Lower leg skin (tissue), 4 donors: Measurements from ENCODE around the gene TTC7B. TPM values are rescaled to one million over a fixed set of nuclear protein-coding genes. Genes with fewer than 3 reads are reported as not detected.

Experiments used
- DNase-seq, 2 donors: peaks; one replicate each; pipeline ENCODE4 v3.0.0-alpha.2; 2019; ENCODE audit warnings: low spot score in 2 of 2
- H3K4me3 ChIP-seq: fragments of 200-600 bp; sonication (generic); 2 replicates; pipeline ENCODE4 v1.5.1; 2017; ENCODE audit warnings: mild to moderate bottlenecking, low read depth; ENCODE audit not compliant: poor library complexity, severe bottlenecking
- POLR2A ChIP-seq, 2 donors: fragments of 450-650 bp; IDR thresholded peaks; one replicate each; pipeline ENCODE4 v1.6.1; 2016 to 2017; ENCODE audit warnings: antibody characterized with exemption in 2 of 2, mild to moderate bottlenecking in 1 of 2, moderate library complexity in 1 of 2
- WGBS, 2 donors: methylation state at CpG; one replicate each; pipeline ENCODE4 v1.1.5; 2018; 5-methylcytosine and 5-hydroxymethylcytosine counted together
- intact Hi-C: fragments of 100-400 bp; cut with DNase I; formaldehyde crosslinking; loops from one replicate; pipeline ENCODE4 v1.15.0; 2023; ENCODE audit warnings: low total_unique reads
- total RNA-seq, 4 donors: library from RNA; depleted of rRNA; stranded (reverse); fragments of >200 nt; gene quantifications; one replicate each; pipeline ENCODE4 v1.1.0, GENCODE V29; 2016
- TF ChIP-seq, protein P1 (sequence below), 3 donors: fragments of 450-650 bp; IDR thresholded peaks; one replicate each; pipeline ENCODE4 v1.5.1; 2016; ENCODE audit warnings: antibody characterized with exemption in 3 of 3, mild to moderate bottlenecking in 3 of 3, moderate library complexity in 2 of 3

The TTC7B gene
- total RNA-seq, 4 donors from 2014 or later = 10.3 to 28.7 (median 20.2) TPM

GRCh38 chr14:90660865-90661570 is 155.2 kb downstream of the TTC7B start:
- TF ChIP-seq, protein P1, sequence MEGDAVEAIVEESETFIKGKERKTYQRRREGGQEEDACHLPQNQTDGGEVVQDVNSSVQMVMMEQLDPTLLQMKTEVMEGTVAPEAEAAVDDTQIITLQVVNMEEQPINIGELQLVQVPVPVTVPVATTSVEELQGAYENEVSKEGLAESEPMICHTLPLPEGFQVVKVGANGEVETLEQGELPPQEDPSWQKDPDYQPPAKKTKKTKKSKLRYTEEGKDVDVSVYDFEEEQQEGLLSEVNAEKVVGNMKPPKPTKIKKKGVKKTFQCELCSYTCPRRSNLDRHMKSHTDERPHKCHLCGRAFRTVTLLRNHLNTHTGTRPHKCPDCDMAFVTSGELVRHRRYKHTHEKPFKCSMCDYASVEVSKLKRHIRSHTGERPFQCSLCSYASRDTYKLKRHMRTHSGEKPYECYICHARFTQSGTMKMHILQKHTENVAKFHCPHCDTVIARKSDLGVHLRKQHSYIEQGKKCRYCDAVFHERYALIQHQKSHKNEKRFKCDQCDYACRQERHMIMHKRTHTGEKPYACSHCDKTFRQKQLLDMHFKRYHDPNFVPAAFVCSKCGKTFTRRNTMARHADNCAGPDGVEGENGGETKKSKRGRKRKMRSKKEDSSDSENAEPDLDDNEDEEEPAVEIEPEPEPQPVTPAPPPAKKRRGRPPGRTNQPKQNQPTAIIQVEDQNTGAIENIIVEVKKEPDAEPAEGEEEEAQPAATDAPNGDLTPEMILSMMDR (IDR thresholded peaks at IDR 0.05) = no peak
- WGBS, 2 donors = 86% methylated on average over 17 of the region's 17 CpGs
- DNase-seq = no peak
- intact Hi-C loops = no loop called here
- no peak overlapping the region for H3K4me3 ChIP-seq

GRCh38 chr14:90659156-90659555 is 157.1 kb downstream of the TTC7B start:
- 67 to 73% methylated on average over 2 of the region's 2 CpGs for WGBS, 2 donors
- DNase-seq = no peak
- intact Hi-C loops = no loop called here
- H3K4me3 ChIP-seq = no peak overlapping the region
- TF ChIP-seq, protein P1 (IDR thresholded peaks at IDR 0.05) = no peak
- no peak for TF ChIP-seq POLR2A (IDR thresholded peaks at IDR 0.05)

GRCh38 chr14:90658541-90658967 is 157.7 kb downstream of the TTC7B start:
- TF ChIP-seq, protein P1 (IDR thresholded peaks at IDR 0.05) = no peak
- no peak for TF ChIP-seq POLR2A (IDR thresholded peaks at IDR 0.05)
- no peak overlapping the region for H3K4me3 ChIP-seq
- intact Hi-C loops = no loop called here
- no peak for DNase-seq
- 60 to 81% methylated on average over 8 of the region's 8 CpGs for WGBS, 2 donors

DNA sequence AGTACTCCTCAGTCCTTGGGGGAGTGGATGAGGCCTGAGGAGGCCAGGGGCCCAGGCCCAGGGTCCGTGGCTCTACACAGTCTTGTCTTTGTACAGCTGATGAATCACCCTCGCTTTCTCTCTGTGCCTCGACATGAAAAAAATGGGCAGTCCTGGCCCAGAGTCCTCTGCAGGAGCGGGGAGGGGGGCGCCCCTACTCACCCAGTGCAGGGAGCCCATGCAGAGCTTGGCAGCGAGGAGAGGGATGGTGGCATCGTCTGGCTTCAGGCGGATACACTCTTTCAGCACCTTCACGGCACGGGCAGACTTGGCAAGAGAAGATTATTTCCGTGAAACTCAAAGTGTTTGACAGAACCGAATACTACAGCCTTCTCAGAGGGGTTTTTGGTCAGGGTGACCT is 159.3 kb downstream of the TTC7B start:
- DNase-seq = no peak
- no peak overlapping the region for H3K4me3 ChIP-seq
- 82 to 88% methylated on average over 12 of the region's 12 CpGs for WGBS, 2 donors
- intact Hi-C loops = no loop called here
- TF ChIP-seq, protein P1 (IDR thresholded peaks at IDR 0.05) = no peak
- no peak for TF ChIP-seq POLR2A (IDR thresholded peaks at IDR 0.05)

DNA sequence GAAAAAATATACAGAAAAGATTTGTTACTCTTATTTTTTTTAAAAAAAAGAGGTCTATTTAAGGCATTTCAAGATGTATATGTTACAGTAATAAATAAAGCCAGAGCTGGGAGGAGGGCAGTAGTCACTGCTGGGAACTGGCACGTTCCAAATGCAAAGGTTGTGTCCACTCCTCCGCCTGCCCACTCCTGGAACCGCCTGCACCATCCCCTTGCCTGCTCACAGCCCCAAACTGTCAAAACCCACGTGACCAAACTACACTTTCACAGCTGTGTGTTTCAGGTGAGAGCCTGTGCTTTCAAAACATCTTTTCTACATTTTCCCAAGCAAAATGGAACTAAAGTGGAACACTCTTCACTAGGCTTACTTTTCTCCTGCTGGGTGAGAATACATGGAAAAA is 160.4 kb downstream of the TTC7B start:
- no peak overlapping the region for H3K4me3 ChIP-seq
- intact Hi-C loops = no loop called here
- TF ChIP-seq POLR2A (IDR thresholded peaks at IDR 0.05) = no peak
- TF ChIP-seq, protein P1 (IDR thresholded peaks at IDR 0.05) = no peak
- no peak for DNase-seq
- 77 to 91% methylated on average over 4 of the region's 4 CpGs for WGBS, 2 donors

GRCh38 chr14:90654831-90655276 is 161.4 kb downstream of the TTC7B start:
- intact Hi-C loops = no loop called here
- whole genome bisulfite sequencing, 2 donors = 64 to 69% methylated on average over 8 of the region's 8 CpGs
- TF ChIP-seq POLR2A (IDR thresholded peaks at IDR 0.05) = no peak
- TF ChIP-seq, protein P1 (IDR thresholded peaks at IDR 0.05) = no peak
- no peak for DNase-seq
- no peak overlapping the region for H3K4me3 ChIP-seq
